Glomerular visceral epithelial cell (primary cell): ENCODE data around the gene LMO2.

ENCODE experiments used
- DNase-seq: peaks from one replicate; pipeline ENCODE4 v3.0.0-alpha.2; 2016; ENCODE audit errors: extremely low spot score

Gene LMO2

GRCh38 chr11:33889296-33889695 lies 2.6 kb downstream of the LMO2 start:
- DNase-seq: no peak

GRCh38 chr11:33887886-33888285 lies 4.0 kb downstream of the LMO2 start:
- no peak for DNase-seq

- DNase-seq: no peak
Measured at GRCh38 chr11:33885338-33886005, 6.4 kb downstream of the LMO2 start.

GRCh38 chr11:33884601-33885000 lies 7.3 kb downstream of the LMO2 start:
- no peak for DNase-seq

GRCh38 chr11:33884035-33884434 lies 7.8 kb downstream of the LMO2 start:
- no peak for DNase-seq

- DNase-seq: no peak
Measured at GRCh38 chr11:33881651-33882503, 10.0 kb downstream of the LMO2 start.

- no peak for DNase-seq
Measured at GRCh38 chr11:33880979-33881378, 10.9 kb downstream of the LMO2 start.

GRCh38 chr11:33879375-33879774 lies 12.5 kb downstream of the LMO2 start:
- no peak for DNase-seq

GRCh38 chr11:33877038-33877437 lies 14.8 kb downstream of the LMO2 start:
- DNase-seq: no peak

- DNase-seq: no peak
Measured at GRCh38 chr11:33875621-33876294, 16.1 kb downstream of the LMO2 start.

- no peak for DNase-seq
Measured at GRCh38 chr11:33874910-33875490, 16.9 kb downstream of the LMO2 start.

GRCh38 chr11:33874433-33874832 lies 17.4 kb downstream of the LMO2 start:
- no peak for DNase-seq

- no peak for DNase-seq
Measured at GRCh38 chr11:33869481-33870422, 22.1 kb downstream of the LMO2 start.

GRCh38 chr11:33868647-33869461 lies 23.0 kb downstream of the LMO2 start:
- no peak for DNase-seq

- DNase-seq: no peak
Measured at GRCh38 chr11:33867996-33868646, 23.8 kb downstream of the LMO2 start.

GRCh38 chr11:33867561-33867960 lies 24.3 kb downstream of the LMO2 start:
- no peak for DNase-seq

GRCh38 chr11:33866936-33867335 lies 24.9 kb downstream of the LMO2 start:
- no peak for DNase-seq

- no peak for DNase-seq
Measured at GRCh38 chr11:33864479-33864878, 27.4 kb downstream of the LMO2 start.

- no peak for DNase-seq
Measured at GRCh38 chr11:33863418-33864172, 28.3 kb downstream of the LMO2 start.
